ENCODE data around the gene SNX9. TPM values are rescaled to one million over a fixed set of nuclear protein-coding genes. Genes with fewer than 3 reads are reported as not detected.

The SNX9 gene
- total RNA-seq, 2 donors from 2014 or later, result 37.3 to 81.7 TPM

DNA sequence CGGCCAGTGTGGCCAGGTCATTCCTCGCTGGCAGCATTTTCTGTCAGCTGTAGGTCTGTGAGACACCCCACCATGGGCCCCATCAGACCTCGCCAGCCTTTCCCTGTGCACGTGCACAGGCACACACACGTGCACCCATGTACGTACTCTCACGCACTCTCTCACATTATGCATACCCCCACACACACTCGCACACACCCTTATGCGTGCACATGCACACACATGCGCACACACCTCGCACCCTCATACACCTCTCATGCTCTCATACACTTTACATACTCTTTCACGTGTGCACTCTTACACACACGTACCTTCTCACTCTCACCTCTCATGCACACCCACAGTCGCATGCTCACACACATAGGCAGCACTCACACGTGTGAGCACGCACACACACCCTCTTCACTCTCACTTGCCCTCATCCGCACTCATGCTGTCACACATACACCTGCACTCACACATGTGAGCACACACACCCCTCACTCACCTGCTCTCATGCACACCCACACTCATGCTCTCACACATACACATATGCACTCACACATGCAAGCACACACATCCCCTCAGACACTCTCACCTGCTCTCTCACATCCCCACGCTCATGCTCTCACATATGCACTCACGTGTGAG lies 46.7 kb downstream of the SNX9 start:
- H3K4me3 ChIP-seq, result no peak overlapping the region
- H3K9me3 ChIP-seq, result no peaks in the 10 kb centered on the region
- H3K36me3 ChIP-seq, result peaks cover 1% of the 10 kb centered on the region
- TF ChIP-seq, protein P1, sequence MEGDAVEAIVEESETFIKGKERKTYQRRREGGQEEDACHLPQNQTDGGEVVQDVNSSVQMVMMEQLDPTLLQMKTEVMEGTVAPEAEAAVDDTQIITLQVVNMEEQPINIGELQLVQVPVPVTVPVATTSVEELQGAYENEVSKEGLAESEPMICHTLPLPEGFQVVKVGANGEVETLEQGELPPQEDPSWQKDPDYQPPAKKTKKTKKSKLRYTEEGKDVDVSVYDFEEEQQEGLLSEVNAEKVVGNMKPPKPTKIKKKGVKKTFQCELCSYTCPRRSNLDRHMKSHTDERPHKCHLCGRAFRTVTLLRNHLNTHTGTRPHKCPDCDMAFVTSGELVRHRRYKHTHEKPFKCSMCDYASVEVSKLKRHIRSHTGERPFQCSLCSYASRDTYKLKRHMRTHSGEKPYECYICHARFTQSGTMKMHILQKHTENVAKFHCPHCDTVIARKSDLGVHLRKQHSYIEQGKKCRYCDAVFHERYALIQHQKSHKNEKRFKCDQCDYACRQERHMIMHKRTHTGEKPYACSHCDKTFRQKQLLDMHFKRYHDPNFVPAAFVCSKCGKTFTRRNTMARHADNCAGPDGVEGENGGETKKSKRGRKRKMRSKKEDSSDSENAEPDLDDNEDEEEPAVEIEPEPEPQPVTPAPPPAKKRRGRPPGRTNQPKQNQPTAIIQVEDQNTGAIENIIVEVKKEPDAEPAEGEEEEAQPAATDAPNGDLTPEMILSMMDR (IDR thresholded peaks at IDR 0.05), result no peak
- intact Hi-C loops (cut with DNase I), result no loop called here
- DNase-seq, result no peak
- no peaks in the 10 kb centered on the region for H3K27me3 ChIP-seq
- no peak overlapping the region for H3K27ac ChIP-seq
- no peaks in the 10 kb centered on the region for H3K4me1 ChIP-seq
- no peak overlapping the region for H3K9ac ChIP-seq (ENCODE audit: low read depth in 2 of 2, low read length in 2 of 2)

DNA sequence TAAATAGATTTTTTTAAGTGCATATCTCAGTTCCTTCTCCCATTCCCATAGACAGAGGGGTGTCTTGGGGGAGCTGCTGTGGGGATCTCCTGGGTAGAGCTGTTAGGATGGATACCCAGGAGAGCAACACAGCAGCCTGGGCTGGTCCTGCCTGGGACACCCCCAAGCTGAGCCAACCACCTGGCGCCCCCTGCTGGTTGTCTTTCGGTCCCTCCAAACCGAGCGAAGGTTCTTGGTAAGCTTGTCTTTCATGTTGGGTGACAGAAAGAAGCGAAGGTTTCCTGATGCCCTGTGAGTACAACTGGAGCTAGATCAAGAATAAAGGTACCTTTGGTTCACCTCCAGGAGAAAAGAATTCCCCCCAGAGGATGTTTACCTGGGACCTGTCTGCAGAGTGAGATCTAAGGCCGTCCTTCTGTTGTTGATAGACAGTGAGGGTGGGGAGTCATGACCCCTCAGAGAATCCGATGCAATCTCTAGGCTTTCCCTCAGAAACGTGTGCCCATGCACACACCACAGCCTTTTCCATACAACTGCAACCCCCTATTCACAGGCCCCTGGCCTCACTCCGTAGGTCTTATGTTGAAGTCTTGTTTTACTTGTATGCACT lies 50.8 kb downstream of the SNX9 start:
- intact Hi-C loops (cut with DNase I), result loop anchor here (2.0 kb wide), 1 partner anchor 117 kb away; no protein-coding TSS in a partner anchor
- Histone ChIP-seq H3K27me3 (no peaks in the 10 kb centered on the region), H3K4me1 (no peaks in the 10 kb centered on the region), H3K27ac (no peak overlapping the region), H3K4me3 (no peak overlapping the region), H3K9ac (ENCODE audit: low read depth in 2 of 2, low read length in 2 of 2) (no peak overlapping the region), H3K36me3 (peaks cover 17% of the 10 kb centered on the region), H3K9me3 (no peaks in the 10 kb centered on the region)
- TF ChIP-seq, protein P1 (IDR thresholded peaks at IDR 0.05), result peak; percentile 87
- peak; percentile 88 for DNase-seq

DNA sequence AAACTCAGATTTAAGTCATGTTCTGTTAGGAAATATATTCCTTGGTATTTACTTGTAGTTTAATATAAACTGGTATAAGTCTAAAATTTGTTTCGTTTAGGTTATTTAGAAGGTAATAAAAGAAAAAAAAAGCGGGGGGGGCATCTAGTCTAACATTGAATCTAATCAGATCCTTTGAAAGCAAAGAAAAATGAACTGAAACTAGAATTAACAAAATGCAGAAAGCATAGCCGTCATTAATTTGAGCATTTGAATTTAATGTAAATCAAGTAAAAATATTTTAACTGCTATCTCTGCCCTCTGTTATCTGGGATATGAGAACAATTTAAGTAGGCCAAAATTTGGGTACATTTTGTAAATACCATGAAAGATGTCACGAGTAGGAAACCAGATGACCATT lies 54.1 kb downstream of the SNX9 start:
- H3K36me3 ChIP-seq, result peaks cover 17% of the 10 kb centered on the region

DNA sequence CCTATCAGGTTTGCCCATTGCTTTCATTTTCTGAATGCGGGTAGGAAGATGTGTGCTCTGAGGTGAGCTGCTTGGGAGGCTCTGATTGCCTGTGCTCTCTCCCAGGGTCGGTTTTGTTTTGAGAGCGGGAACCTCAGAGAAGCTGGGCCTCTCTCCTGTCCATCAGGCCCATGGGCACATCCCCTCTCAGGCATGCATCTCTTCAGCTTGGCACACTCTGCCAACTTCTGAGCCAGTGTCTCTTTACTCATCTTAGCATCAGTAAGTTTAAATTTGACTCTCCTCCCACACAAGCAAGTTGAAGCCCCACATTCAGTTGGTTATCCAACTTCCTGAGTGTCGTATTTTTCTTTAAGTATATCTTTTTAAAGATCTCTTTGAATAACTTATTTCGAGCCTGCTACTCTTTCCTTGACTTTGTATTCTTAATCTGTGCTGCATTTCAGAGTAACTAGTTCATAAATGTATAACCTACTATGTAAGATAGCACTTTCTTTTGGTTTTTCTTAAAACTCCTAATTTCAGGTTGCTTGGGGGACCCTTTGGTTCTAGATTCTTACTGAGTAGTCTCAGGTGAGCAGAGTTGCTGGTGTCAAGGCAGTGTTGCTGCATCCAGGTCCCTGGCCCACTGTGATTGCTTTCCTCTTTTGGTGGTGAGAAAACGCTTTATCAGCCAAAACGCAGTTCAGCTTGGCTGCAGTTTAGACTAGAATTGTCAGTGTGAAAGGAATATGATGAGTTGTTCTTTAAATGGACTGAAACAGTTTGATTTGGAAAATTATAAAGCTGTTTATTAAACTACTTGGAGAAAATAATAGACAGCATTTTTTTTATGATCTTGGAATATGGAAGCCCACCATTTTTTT lies 54.8 kb downstream of the SNX9 start:
- DNase-seq, result no peak
- intact Hi-C loops (cut with DNase I), result no loop called here
- Histone ChIP-seq H3K4me1 (no peaks in the 10 kb centered on the region), H3K27ac (no peak overlapping the region), H3K4me3 (no peak overlapping the region), H3K9ac (ENCODE audit: low read depth in 2 of 2, low read length in 2 of 2) (no peak overlapping the region), H3K9me3 (no peaks in the 10 kb centered on the region), H3K36me3 (peaks cover 17% of the 10 kb centered on the region), H3K27me3 (no peaks in the 10 kb centered on the region)
- TF ChIP-seq, protein P1 (IDR thresholded peaks at IDR 0.05), result no peak

More for the DNA sequence above, 54.1 kb downstream of the SNX9 start:
- H3K9ac ChIP-seq (ENCODE audit: low read depth in 2 of 2, low read length in 2 of 2), result no peak overlapping the region
- no peaks in the 10 kb centered on the region for H3K9me3 ChIP-seq
- H3K4me3 ChIP-seq, result no peak overlapping the region
- intact Hi-C loops (cut with DNase I), result no loop called here
- no peak overlapping the region for H3K27ac ChIP-seq
- DNase-seq, result no peak
- TF ChIP-seq, protein P1 (IDR thresholded peaks at IDR 0.05), result no peak
- H3K4me1 ChIP-seq, result no peaks in the 10 kb centered on the region
- H3K27me3 ChIP-seq, result no peaks in the 10 kb centered on the region

DNA sequence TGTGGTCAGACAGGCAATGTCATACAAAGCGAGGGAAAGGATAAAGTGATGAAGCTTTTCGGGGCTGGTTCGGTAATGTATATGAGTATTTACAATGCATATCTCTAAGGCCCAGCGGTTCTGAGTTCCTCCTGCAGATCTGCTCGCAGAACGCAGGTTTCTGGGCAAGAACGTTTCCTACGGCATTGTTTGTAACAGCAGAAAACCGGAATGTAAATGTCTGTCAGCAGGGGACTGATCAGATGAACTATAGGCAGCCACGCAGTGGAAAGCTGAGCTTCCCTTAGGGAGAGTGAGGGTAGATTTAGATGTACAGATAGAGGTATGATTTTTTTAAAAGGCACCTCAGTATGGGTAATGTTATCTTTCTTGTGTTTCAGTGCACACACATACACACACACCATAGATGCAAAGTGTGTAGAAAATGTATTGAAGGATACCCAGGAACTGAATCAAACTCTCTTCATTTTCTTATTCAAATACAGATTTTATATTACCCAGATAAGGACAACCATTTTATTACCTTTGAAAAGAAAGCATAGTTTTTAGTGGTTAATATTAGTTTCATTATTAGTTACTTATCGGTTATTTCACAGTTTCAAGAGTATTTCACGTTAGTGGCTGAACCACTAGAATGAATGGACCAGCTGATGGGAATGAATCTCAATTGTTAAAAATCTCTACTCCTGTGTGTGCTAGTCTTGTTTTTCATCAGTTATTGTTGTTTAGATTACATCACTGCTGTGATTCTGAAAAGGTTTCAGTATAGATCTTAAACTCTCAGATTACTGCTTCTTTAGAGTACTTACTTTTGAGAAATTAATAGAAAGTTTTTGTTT lies 56.2 kb downstream of the SNX9 start:
- H3K36me3 ChIP-seq, result peaks cover 17% of the 10 kb centered on the region
- intact Hi-C loops (cut with DNase I), result no loop called here
- no peak overlapping the region for H3K9ac ChIP-seq (ENCODE audit: low read depth in 2 of 2, low read length in 2 of 2)

More for the DNA sequence above, 56.2 kb downstream of the SNX9 start:
- Histone ChIP-seq H3K27me3 (no peaks in the 10 kb centered on the region), H3K9me3 (no peaks in the 10 kb centered on the region), H3K27ac (no peak overlapping the region), H3K4me1 (no peaks in the 10 kb centered on the region), H3K4me3 (no peak overlapping the region)
- TF ChIP-seq, protein P1 (IDR thresholded peaks at IDR 0.05), result no peak
- no peak for DNase-seq
